Trophoblast cell (in vitro differentiated cells and primary cell): Measurements from ENCODE around the gene HAUS8.
"Not testable (repeated sequence)": the region's sequence is repeated elsewhere in the genome, so short reads cannot be mapped to it uniquely, and the experiment has no call there.

Experiments
- DNase-seq, 2 donors: peaks; one replicate each; pipeline ENCODE4 v3.0.0-alpha.2; 2016
- H2AFZ ChIP-seq: 2 replicates; pipeline ENCODE4 v1.6.1; 2013; ENCODE audit warnings: low read length, moderate library complexity, mild to moderate bottlenecking; ENCODE audit not compliant: insufficient read depth, poor library complexity
- H2AK5ac ChIP-seq: 2 replicates; pipeline ENCODE4 v1.6.1; 2013; ENCODE audit warnings: mild to moderate bottlenecking, low read length
- H2BK120ac ChIP-seq: 2 replicates; pipeline ENCODE4 v1.6.1; 2013; ENCODE audit warnings: low read length, mild to moderate bottlenecking, moderate library complexity; ENCODE audit not compliant: insufficient read depth, poor library complexity
- H2BK12ac ChIP-seq: 2 replicates; pipeline ENCODE4 v1.6.1; 2013; ENCODE audit warnings: mild to moderate bottlenecking, low read length, moderate library complexity
- H2BK5ac ChIP-seq: 2 replicates; pipeline ENCODE4 v1.6.1; 2013; ENCODE audit warnings: low read length, low read depth, moderate library complexity, mild to moderate bottlenecking; ENCODE audit not compliant: poor library complexity
- H3K14ac ChIP-seq: 2 replicates; pipeline ENCODE4 v1.6.1; 2013; ENCODE audit warnings: mild to moderate bottlenecking, low read length
- H3K18ac ChIP-seq: 2 replicates; pipeline ENCODE4 v1.6.1; 2013; ENCODE audit warnings: mild to moderate bottlenecking, low read length
- H3K23ac ChIP-seq: 2 replicates; pipeline ENCODE4 v1.6.1; 2013; ENCODE audit warnings: low read length
- H3K27ac ChIP-seq: 2 replicates; pipeline ENCODE4 v1.5.1; 2013; ENCODE audit warnings: low read depth, mild to moderate bottlenecking, inconsistent platforms, low read length, moderate library complexity
- H3K27me3 ChIP-seq: 2 replicates; pipeline ENCODE4 v1.6.1; 2013; ENCODE audit warnings: inconsistent platforms, mild to moderate bottlenecking, low read length, moderate library complexity; ENCODE audit not compliant: insufficient read depth
- H3K36me3 ChIP-seq, 2 experiments: 1 replicate in 1 of 2; 2 replicates in 1 of 2; pipeline ENCODE4 v1.6.1; 2013; ENCODE audit warnings: low read length in 2 of 2, mild to moderate bottlenecking in 2 of 2, moderate library complexity in 1 of 2; ENCODE audit not compliant: insufficient read depth in 2 of 2, control insufficient read depth in 1 of 2
- H3K4ac ChIP-seq: 2 replicates; pipeline ENCODE4 v1.6.1; 2013; ENCODE audit warnings: low read depth, mild to moderate bottlenecking, low read length, moderate library complexity
- H3K4me1 ChIP-seq, 2 experiments: 1 replicate in 1 of 2; 2 replicates in 1 of 2; pipeline ENCODE4 v1.6.1; 2013; ENCODE audit warnings: low read length in 2 of 2, mild to moderate bottlenecking in 2 of 2, moderate library complexity in 1 of 2; ENCODE audit not compliant: insufficient read depth in 2 of 2, control insufficient read depth in 1 of 2
- H3K4me2 ChIP-seq: 2 replicates; pipeline ENCODE4 v1.6.1; 2013; ENCODE audit warnings: inconsistent platforms, mild to moderate bottlenecking, low read length, moderate library complexity
- H3K4me3 ChIP-seq: 2 replicates; pipeline ENCODE4 v1.5.1; 2013; ENCODE audit warnings: mild to moderate bottlenecking, low read depth, low read length, inconsistent platforms
- H3K79me1 ChIP-seq: one replicate; pipeline ENCODE4 v1.6.1; 2013; ENCODE audit warnings: low read length
- H3K79me2 ChIP-seq: 2 replicates; pipeline ENCODE4 v1.6.1; 2013; ENCODE audit warnings: low read length, mild to moderate bottlenecking; ENCODE audit not compliant: control insufficient read depth, insufficient read depth, poor library complexity
- H3K9ac ChIP-seq: 2 replicates; pipeline ENCODE4 v1.6.1; 2013; ENCODE audit warnings: mild to moderate bottlenecking, low read length
- H3K9me3 ChIP-seq: 2 replicates; pipeline ENCODE4 v1.6.1; 2013; ENCODE audit warnings: low read depth, mild to moderate bottlenecking, control low read depth, inconsistent platforms, low read length; ENCODE audit not compliant: insufficient read depth
- H4K12ac ChIP-seq: 2 replicates; pipeline ENCODE4 v1.6.1; 2013; ENCODE audit warnings: low read depth, mild to moderate bottlenecking, low read length, moderate library complexity
- H4K8ac ChIP-seq: 2 replicates; pipeline ENCODE4 v1.6.1; 2013; ENCODE audit warnings: low read depth, mild to moderate bottlenecking, low read length, moderate library complexity
- H4K91ac ChIP-seq: one replicate; pipeline ENCODE4 v1.6.1; 2013; ENCODE audit warnings: low read depth, mild to moderate bottlenecking, low read length, moderate library complexity
- WGBS: extraction: QIAGEN DNeasy Blood & Tissue Kit; methylation state at CpG from one replicate; pipeline ENCODE4 v1.1.7; 2013; ENCODE audit warnings: missing lambda C conversion rate; ENCODE audit not compliant: insufficient read length, insufficient coverage; ENCODE audit errors: extremely low coverage; 5-methylcytosine and 5-hydroxymethylcytosine counted together

The HAUS8 gene

DNA sequence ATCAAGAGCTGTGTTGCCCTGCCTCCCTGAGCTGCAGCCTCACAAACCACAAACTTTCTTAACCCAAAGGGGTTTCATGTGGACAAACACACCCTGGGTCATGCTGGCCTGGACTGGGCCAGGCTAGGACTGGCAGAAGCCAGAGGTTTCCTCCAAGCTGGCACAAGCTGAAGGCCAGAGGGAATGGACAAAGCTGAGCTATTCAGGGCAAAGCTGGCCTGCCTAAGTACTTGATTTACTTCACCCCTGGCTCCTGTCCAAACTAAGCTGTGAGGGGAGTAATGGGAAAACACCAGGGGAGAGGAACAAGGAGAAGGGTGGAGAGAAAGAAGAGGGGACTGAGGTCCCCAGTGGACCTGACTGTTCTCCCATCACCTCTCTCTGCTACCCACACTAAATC is 54.9 kb downstream of the HAUS8 start:
- Histone ChIP-seq H3K18ac (no peak overlapping the region), H2BK12ac (no peak overlapping the region), H4K91ac (no peak overlapping the region), H2AFZ (no peak overlapping the region), H3K27me3 (no peaks in the 10 kb centered on the region), H3K79me1 (peaks cover 6% of the 10 kb centered on the region), H3K4me3 (no peak overlapping the region), H2AK5ac (no peak overlapping the region), H3K27ac (no peak overlapping the region), H2BK120ac (no peak overlapping the region), H3K9me3 (peaks cover 3% of the 10 kb centered on the region), H3K14ac (no peak overlapping the region), H3K4me1 (peaks cover 1 to 18% of the 10 kb centered on the region in 2 experiments), H4K12ac (no peak overlapping the region), H3K36me3 (no peaks in the 10 kb centered on the region), H3K9ac (no peak overlapping the region), H3K4me2 (no peak overlapping the region), H2BK5ac (no peak overlapping the region), H3K4ac (no peak overlapping the region), H4K8ac (no peak overlapping the region), H3K23ac (no peak overlapping the region), H3K79me2 (no peaks in the 10 kb centered on the region)
- DNase-seq, result no peak

DNA sequence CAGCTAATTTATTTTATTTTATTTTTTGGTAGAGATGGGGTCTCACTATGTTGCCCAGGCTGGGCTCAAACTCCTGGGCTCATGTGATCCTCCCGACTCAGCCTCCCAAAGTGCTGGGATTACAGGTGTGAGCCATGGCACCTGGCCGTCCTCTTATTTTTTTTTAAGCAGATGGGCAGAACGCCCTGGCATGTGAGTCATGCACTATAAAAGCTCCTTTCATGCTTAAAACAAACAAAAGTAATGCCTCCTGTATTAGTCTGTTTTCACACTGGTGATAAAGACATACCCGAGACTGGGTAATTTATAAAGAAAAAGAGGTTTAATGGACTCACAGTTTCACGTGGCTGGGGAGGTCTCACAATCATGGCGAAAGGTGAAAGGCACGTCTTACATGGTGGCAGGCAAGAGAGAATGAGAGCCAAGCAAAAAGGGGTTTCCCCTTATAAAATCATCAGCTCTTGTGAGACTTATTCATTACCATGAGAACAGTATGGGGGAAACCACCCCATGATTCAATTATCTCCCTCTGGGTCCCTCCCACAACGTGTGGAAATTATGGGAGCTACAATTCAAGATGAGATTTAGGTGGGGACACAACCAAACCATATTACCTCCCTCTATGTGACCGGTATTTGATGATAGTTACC is 60.9 kb downstream of the HAUS8 start:
- H3K4ac ChIP-seq, H3K9me3 ChIP-seq, H3K27ac ChIP-seq, H3K14ac ChIP-seq, H2BK5ac ChIP-seq, H3K79me1 ChIP-seq, H2AFZ ChIP-seq, DNase-seq, H3K4me2 ChIP-seq, H4K8ac ChIP-seq, H3K27me3 ChIP-seq, H3K79me2 ChIP-seq, H3K36me3 ChIP-seq, H3K9ac ChIP-seq, H3K4me3 ChIP-seq, H3K4me1 ChIP-seq, H4K12ac ChIP-seq, H2AK5ac ChIP-seq, H3K18ac ChIP-seq, H2BK120ac ChIP-seq, H4K91ac ChIP-seq, H3K23ac ChIP-seq, H2BK12ac ChIP-seq: not testable (repeated sequence)
- no CpG with 5 or more reads among the region's 9 CpGs for WGBS

DNA sequence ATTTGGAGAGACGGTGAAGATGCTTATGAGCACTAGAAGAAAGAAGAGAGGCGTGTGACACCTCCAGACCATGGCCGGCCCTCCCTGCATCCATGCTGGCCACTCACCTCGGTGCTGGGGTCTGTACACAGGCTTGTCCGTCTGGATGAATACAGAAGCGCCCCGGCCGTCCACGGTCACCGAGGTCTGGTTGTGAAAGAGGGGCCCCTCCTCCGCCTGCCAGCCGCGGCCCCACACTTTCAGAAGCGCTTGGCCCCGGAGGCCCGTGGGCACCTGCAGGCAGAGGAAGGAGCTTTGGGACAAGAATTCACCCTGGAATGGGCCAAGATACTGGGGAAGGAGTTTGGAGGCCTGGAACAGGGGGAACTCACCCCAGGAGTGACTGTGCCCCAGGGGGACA is 63.8 kb downstream of the HAUS8 start:
- H3K27ac ChIP-seq, result no peak overlapping the region

DNA sequence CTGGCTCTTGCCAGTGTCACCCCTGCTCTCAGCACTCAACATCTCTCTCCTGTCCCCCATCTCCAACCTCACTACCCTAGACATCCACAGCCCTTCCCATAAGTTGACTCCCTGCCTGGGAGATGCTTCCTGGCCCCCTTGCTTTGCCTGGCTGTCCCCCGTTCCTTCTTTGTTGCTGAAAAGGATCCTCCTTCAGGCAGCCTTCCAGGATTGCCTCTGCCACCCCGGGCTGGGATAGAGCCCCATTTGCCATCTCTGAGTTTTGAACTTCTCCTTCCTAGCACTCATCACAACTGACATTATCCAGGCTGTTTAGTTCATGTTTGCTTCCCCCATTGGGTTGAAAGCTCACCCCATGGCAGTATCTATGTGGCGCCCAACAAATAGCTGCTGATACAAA is 68.7 kb downstream of the HAUS8 start:
- no peak overlapping the region for H2AK5ac ChIP-seq
- no CpG with 5 or more reads among the region's 3 CpGs for WGBS
- no peak overlapping the region for H2BK120ac ChIP-seq
- peaks cover 0 to 2% of the 10 kb centered on the region in 2 experiments for H3K36me3 ChIP-seq
- no peaks in the 10 kb centered on the region for H3K4me1 ChIP-seq
- H2BK5ac ChIP-seq, result no peak overlapping the region
- no peak overlapping the region for H3K23ac ChIP-seq
- no peak overlapping the region for H3K4me3 ChIP-seq
- H3K9me3 ChIP-seq, result no peaks in the 10 kb centered on the region
- H3K4me2 ChIP-seq, result no peak overlapping the region
- H3K14ac ChIP-seq, result no peak overlapping the region
- H4K12ac ChIP-seq, result no peak overlapping the region
- H3K4ac ChIP-seq, result no peak overlapping the region
- no peak overlapping the region for H3K9ac ChIP-seq
- no peak overlapping the region for H2AFZ ChIP-seq
- H2BK12ac ChIP-seq, result no peak overlapping the region
- no peaks in the 10 kb centered on the region for H3K79me1 ChIP-seq
- no peak overlapping the region for H4K8ac ChIP-seq
- H3K27ac ChIP-seq, result no peak overlapping the region
- DNase-seq, result no peak
- H3K18ac ChIP-seq, result no peak overlapping the region
- no peaks in the 10 kb centered on the region for H3K27me3 ChIP-seq
- H3K79me2 ChIP-seq, result no peaks in the 10 kb centered on the region
- H4K91ac ChIP-seq, result no peak overlapping the region

More for the DNA sequence above, 63.8 kb downstream of the HAUS8 start:
- Histone ChIP-seq H3K4me3 (no peak overlapping the region), H3K9me3 (peaks cover 1% of the 10 kb centered on the region), H4K8ac (no peak overlapping the region), H2AK5ac (no peak overlapping the region), H3K14ac (no peak overlapping the region), H3K36me3 (peaks cover 0 to 2% of the 10 kb centered on the region in 2 experiments), H3K27me3 (no peaks in the 10 kb centered on the region), H3K4ac (no peak overlapping the region), H4K91ac (no peak overlapping the region), H3K9ac (no peak overlapping the region), H4K12ac (no peak overlapping the region), H2AFZ (no peak overlapping the region), H3K79me2 (no peaks in the 10 kb centered on the region), H2BK12ac (no peak overlapping the region), H3K18ac (no peak overlapping the region), H3K79me1 (no peaks in the 10 kb centered on the region), H3K4me1 (no peaks in the 10 kb centered on the region), H2BK120ac (no peak overlapping the region), H3K23ac (no peak overlapping the region), H3K4me2 (no peak overlapping the region), H2BK5ac (no peak overlapping the region)
- no CpG with 5 or more reads among the region's 16 CpGs for WGBS
- no peak for DNase-seq
